Measurements from ENCODE around the gene CCL28.

DNA sequence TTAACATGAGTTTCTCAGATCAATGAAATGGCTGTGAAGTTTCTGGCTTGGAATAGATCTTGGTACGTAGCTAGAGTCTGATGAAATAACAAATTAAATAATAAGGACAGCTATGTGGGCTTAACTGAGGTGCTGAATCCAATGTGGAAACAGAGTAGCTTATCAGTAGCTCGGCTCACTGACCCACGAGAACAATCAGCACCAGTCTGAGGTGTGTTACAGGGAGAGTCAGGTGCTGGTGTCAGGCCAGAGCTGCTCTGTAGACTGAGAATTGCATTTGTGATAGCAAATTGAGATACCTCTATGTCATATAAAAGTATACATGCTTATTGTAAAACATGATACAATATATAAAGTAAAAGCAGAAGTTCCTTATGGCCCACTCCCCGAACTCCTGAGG lies 21.2 kb upstream of the CCL28 start:
- TF ChIP-seq EZH2 (IDR thresholded peaks at IDR 0.05; ENCODE audit: low read depth): no peak
- no peak for TF ChIP-seq CTCF (conservative IDR thresholded peaks at IDR 0.05)
